ENCODE results near the gene CTNNA3. TPM values are rescaled to one million over a fixed set of nuclear protein-coding genes. Genes with fewer than 3 reads are reported as not detected.

The CTNNA3 gene
- total RNA-seq, 1 experiment from 2014 or later = 0.32 TPM

- ATAC-seq (no peak), DNase-seq (ENCODE audit: low read depth, low spot score) (no peak)
- CTCF ChIA-PET = no interaction called here
- H4K20me1 ChIP-seq (ENCODE audit: insufficient read depth) = no peaks in the 10 kb centered on the region; the same call in 1 of the 2 replicates
- H3K9ac ChIP-seq (ENCODE audit: low read length) = no peak overlapping the region
- H2AFZ ChIP-seq (ENCODE audit: low read depth, low read length, poor library complexity, severe bottlenecking) = no peak overlapping the region
- no peaks in the 10 kb centered on the region for H3K79me2 ChIP-seq (ENCODE audit: insufficient read depth, low read length)
- H3K4me3 ChIP-seq (replicated peaks in 1 of 2; ENCODE audit: low read depth in 1 of 2, low read length in 2 of 2) = no peak overlapping the region
- RAD21 ChIA-PET (ENCODE audit: low non-redundant PET in 1 of 2, low total read pairs in 2 of 2, uncharacterized antibody in 2 of 2, unreplicated experiment in 2 of 2) = no interaction called here
- H3K27ac ChIP-seq (ENCODE audit: low read depth, low read length) = no peak overlapping the region
- no peaks in the 10 kb centered on the region for H3K9me3 ChIP-seq (ENCODE audit: control insufficient read depth in 1 of 2, insufficient read depth in 1 of 2, low read depth in 1 of 2, low read length in 2 of 2)
- no TSS peak for BruUV-seq (replicated peaks)
- H3K36me3 ChIP-seq (ENCODE audit: control insufficient read depth in 1 of 2, insufficient read depth in 2 of 2, low read length in 2 of 2) = no peaks in the 10 kb centered on the region
- intact Hi-C loops (cut with micrococcal nuclease) = no loop called here
- H3K4me1 ChIP-seq (ENCODE audit: control insufficient read depth in 1 of 2, insufficient read depth in 2 of 2, low read length in 2 of 2) = no peaks in the 10 kb centered on the region
- H3K27me3 ChIP-seq (ENCODE audit: insufficient read depth, low read length) = no peaks in the 10 kb centered on the region
- no peaks in the 10 kb centered on the region for H3K9me2 ChIP-seq (ENCODE audit: insufficient read depth)
- TF ChIP-seq RAD21 (IDR thresholded peaks at IDR 0.05; ENCODE audit: low read depth) (no peak), ZFX (IDR thresholded peaks at IDR 0.05) (no peak), SRF (IDR thresholded peaks at IDR 0.05; ENCODE audit: low read depth) (no peak), MAX (IDR thresholded peaks at IDR 0.05) (no peak), POLR2A (IDR thresholded peaks at IDR 0.05; ENCODE audit: borderline replicate concordance, extremely low read depth, insufficient read depth, insufficient read length) (no peak), EZH2phosphoT487 (IDR thresholded peaks at IDR 0.05; ENCODE audit: borderline replicate concordance) (no peak), EZH2 (IDR thresholded peaks at IDR 0.05) (no peak), ELF1 (IDR thresholded peaks at IDR 0.05; ENCODE audit: borderline replicate concordance, low read depth) (no peak), EGR1 (IDR thresholded peaks at IDR 0.05; ENCODE audit: low read depth) (no peak), FOSL1 (IDR thresholded peaks at IDR 0.05; ENCODE audit: low read depth) (no peak), ATF3 (IDR thresholded peaks at IDR 0.05) (no peak)
- TF ChIP-seq, protein P1, sequence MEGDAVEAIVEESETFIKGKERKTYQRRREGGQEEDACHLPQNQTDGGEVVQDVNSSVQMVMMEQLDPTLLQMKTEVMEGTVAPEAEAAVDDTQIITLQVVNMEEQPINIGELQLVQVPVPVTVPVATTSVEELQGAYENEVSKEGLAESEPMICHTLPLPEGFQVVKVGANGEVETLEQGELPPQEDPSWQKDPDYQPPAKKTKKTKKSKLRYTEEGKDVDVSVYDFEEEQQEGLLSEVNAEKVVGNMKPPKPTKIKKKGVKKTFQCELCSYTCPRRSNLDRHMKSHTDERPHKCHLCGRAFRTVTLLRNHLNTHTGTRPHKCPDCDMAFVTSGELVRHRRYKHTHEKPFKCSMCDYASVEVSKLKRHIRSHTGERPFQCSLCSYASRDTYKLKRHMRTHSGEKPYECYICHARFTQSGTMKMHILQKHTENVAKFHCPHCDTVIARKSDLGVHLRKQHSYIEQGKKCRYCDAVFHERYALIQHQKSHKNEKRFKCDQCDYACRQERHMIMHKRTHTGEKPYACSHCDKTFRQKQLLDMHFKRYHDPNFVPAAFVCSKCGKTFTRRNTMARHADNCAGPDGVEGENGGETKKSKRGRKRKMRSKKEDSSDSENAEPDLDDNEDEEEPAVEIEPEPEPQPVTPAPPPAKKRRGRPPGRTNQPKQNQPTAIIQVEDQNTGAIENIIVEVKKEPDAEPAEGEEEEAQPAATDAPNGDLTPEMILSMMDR (IDR thresholded peaks at IDR 0.05 in 2 of 3, conservative IDR thresholded peaks at IDR 0.05 in 1 of 3; ENCODE audit: borderline replicate concordance in 1 of 3, insufficient read depth in 1 of 3, low read depth in 2 of 3, low read length in 2 of 3) = no peak
- POLR2A ChIA-PET = no interaction called here
- no peak overlapping the region for H3K4me2 ChIP-seq (ENCODE audit: low read length)
These were observed 882.9 kb downstream of the CTNNA3 start for GRCh38 chr10:66813122-66813521.
